GM23248 (cell line): ENCODE results near the gene MINDY4B.

ENCODE experiments used
- EZH2 ChIP-seq: fragments of 200-600 bp; sonication (generic); IDR thresholded peaks from 2 replicates; pipeline ENCODE4 v1.6.1; 2018; ENCODE audit warnings: antibody characterized with exemption, mild to moderate bottlenecking; ENCODE audit not compliant: insufficient read depth, poor library complexity, severe bottlenecking
- EZH2phosphoT487 ChIP-seq: fragments of 200-600 bp; sonication (generic); IDR thresholded peaks from 2 replicates; pipeline ENCODE4 v1.6.1; 2018; ENCODE audit warnings: antibody characterized with exemption, moderate library complexity, mild to moderate bottlenecking, low read depth; ENCODE audit not compliant: insufficient read depth

GRCh38 chr3:150901793-150902192 is 3.4 kb downstream of the MINDY4B start:
- no peak for TF ChIP-seq EZH2phosphoT487
- no peak for TF ChIP-seq EZH2
